ENCODE data around the gene EPHA6.
A peak's percentile ranks its signal among the peaks of the same experiment; 100 is the strongest.

Gene EPHA6

GRCh38 chr3:97706226-97706625 lies 891.8 kb downstream of the EPHA6 start:
- no peak for DNase-seq (ENCODE audit: low spot score)

DNA sequence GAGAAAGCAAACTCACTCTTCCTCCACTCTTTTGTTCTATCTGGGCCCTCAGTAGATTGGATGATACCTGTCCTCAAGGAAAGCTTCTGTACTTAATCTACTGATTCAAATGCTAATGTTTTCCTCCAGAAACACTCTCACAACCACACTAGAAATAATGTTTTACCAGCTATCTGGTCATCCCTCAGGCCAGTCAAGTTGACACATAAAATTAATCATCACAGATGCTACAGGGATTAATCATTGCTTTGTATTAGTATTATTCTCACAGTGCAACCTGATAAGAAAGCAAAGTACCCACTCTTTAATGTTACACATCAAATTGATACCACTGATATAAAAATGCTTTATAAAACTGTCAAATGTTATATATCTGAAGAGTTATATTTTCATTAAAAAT lies 897.3 kb downstream of the EPHA6 start:
- no peak for DNase-seq (ENCODE audit: low spot score)

DNA sequence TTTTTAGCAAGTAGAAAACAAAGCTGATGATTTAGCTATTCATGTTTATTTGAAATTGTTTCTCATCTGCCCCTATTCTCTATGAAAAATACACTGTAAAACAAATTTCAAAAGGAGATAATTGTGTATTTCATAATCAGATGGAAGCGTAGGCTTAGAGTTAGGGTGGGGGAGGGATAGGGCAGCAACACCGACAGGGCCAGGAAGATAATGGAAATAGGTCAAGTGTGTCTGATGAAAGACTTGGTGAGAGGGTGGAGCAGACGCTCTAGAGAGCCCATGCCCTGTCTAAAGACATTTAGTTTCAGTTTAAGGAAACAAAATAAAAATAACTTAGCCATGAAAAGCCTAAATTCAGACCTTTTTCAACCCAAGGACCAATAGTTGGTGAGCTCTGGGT lies 898.5 kb downstream of the EPHA6 start:
- no peak for DNase-seq (ENCODE audit: low spot score)

DNA sequence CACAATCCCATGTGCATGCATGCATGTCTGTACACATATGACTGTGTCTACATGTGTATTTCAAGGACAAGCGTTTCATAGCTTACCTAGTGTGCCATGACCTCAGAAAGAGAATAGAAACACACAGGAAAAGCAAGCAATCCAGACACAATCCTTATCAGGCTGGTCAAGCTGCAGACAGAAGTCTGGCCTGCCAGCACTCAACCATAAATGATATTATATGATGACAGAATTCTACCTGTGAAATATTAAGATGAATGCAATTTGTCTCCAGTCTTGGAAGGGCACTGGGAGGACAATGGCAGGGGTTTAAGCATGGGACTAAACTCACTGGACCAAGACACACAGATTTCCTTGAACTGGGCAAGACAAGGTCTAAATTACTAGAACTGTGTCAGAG lies 899.2 kb downstream of the EPHA6 start:
- no peak for DNase-seq (ENCODE audit: low spot score)

GRCh38 chr3:97719156-97719821 lies 904.9 kb downstream of the EPHA6 start:
- peak; percentile 66 for DNase-seq (ENCODE audit: low spot score)

- DNase-seq (ENCODE audit: low spot score) = no peak
Observed at GRCh38 chr3:97720417-97720816, 906.0 kb downstream of the EPHA6 start.

- DNase-seq (ENCODE audit: low spot score) = no peak
Observed at GRCh38 chr3:97721446-97721845, 907.1 kb downstream of the EPHA6 start.

GRCh38 chr3:97736928-97737327 lies 922.5 kb downstream of the EPHA6 start:
- no peak for DNase-seq (ENCODE audit: low spot score)

- DNase-seq (ENCODE audit: low spot score) = no peak
Observed at GRCh38 chr3:97738761-97739160, 924.4 kb downstream of the EPHA6 start.

DNA sequence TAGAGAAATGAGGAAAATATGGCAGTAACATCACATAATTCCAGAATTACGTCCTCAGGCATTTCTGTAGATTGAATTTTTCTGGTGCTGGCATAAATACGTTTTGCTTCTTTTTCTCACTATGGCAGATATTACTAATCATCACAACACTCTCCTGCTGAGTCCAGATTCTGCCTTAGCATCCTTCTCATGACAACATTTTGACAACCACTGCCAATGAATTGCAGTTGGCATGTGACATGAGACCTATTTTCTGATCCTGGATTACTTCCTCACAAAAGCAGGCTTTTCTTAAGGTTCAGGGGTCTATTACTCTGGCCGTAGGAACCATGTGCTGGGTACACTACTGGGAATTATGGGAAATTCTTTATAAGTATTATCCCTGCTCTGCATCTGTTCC lies 927.6 kb downstream of the EPHA6 start:
- DNase-seq (ENCODE audit: low spot score) = no peak

DNA sequence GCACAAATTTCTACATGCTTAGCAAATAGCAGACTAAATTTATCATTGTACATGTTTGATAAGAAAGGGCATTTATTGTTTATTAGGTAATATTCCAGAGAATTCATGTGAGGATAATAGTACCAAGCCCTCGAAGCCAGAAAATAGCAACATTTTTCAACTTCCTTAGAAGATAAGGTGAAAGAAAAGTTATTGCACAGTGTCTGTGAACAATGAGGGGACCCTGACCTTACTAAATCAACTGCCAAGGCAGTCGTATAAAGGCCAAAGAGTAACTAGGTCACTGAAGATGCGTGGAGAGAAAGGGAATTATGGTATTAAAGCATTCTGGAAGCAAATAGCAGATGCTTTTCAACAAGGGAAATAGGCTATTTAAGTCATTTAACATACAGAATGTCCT lies 929.9 kb downstream of the EPHA6 start:
- no peak for DNase-seq (ENCODE audit: low spot score)

DNA sequence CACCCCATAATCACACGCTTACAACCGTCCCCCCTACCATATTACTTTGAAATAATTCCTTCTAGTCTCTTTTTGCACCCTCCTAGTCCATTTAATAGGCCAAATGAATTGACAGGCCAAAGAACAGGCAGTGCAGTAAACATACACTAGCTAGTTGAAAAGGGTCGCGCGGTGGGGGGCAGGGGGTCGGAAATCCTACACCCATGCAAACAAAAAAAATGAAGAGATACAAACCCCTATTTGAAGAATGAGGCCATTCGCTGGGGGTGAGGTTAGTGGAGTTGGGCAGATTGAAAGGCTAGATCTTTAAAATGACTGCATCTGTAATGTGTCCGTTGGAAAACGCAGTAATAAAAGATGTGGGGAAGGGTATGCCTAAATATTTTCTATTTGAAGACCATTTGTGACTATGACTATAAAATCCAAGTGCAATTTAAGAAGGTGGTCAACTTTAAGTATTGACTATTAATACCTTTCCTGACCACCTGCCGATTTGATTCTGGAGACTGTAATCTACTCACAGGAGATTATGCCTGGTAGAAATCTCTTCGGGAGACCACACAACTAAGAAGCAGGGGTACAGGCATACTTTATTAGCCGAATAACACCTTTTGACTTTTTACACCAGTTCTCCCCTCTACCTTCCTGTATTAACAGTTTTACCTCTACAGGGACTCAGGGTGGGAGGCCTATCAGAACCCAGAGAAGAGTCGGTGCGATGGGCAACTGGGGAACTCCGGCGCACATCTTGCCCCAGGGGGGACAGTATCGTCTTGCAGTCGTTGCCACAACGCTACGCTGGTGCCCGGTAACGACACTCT lies 949.4 kb downstream of the EPHA6 start:
- no peak for DNase-seq (ENCODE audit: low spot score)

GRCh38 chr3:97764407-97765238 lies 950.2 kb downstream of the EPHA6 start, which contains the start of gene ARL6:
Gene ARL6 (plus strand): TSS chr3:97764758. CDS start chr3:97768108, 3,350 bp downstream.
- peak; percentile 78 for DNase-seq (ENCODE audit: low spot score)

DNA sequence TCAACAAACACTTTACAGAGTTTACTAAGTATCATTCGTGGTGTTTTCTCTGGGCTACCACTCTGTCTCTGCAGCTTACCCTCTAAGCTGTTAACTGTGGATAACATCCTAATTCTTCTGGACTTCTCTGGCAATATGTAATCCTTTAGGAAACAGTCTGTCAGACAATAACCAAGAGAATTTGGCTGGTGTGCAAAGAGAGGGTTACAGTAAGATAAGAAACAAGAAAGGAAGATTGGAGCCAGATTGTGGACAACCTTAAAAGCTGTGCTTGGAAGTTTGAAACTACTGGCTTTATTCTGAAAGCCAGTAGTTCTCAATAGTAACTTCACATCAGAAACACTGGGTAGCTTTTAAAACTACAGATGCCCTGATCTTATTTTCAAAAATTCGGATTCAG lies 950.9 kb downstream of the EPHA6 start:
- DNase-seq (ENCODE audit: low spot score) = no peak

DNA sequence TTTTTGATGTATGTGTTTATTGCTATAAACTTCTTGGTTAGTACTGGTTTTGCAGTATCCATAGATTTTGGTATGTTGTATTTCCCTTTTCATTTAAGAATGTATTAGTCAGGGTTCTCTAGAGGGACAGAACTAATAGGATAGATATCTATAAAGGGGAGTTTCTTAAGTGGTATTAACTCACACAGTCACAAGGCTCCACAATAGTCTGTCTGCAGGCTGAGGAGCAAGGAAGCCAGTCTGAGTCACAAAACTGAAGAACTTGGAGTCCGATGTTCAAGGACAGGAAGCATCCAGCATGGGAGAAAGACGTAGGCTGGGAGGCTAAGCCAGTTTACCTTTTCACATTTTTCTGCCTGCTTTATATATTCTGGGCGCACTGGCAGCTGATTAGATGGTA lies 958.5 kb downstream of the EPHA6 start:
- no peak for DNase-seq (ENCODE audit: low spot score)

GRCh38 chr3:97778152-97778551 lies 963.8 kb downstream of the EPHA6 start:
- no peak for DNase-seq (ENCODE audit: low spot score)

DNA sequence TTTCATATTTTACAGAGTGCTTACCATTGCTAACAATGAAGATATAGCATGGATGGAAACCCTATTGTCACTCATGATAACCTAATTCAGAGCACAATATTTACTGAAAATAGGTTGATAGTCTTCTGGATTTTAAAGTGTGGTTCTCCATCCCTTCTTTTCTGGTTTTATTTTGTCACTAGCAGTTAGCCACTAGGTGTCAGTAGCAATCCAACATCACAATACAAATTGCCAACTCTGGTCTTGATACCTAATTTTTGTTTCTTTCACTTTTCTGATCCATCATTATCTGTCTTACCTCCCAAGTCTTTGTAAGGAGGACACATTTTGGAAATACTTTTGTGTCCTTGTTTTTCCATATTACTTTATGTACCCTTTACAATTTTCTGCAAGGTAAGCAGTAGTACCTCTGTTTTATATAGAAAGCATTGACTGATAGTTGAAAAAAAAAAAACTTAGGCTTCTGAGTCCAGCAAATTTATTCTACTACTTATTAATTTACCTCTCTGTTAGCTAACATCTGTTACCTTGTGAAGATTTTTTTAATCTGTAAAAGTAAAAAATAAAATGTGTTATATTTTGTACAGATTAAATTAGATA lies 979.1 kb downstream of the EPHA6 start:
- peak; percentile 53 for DNase-seq (ENCODE audit: low spot score)

DNA sequence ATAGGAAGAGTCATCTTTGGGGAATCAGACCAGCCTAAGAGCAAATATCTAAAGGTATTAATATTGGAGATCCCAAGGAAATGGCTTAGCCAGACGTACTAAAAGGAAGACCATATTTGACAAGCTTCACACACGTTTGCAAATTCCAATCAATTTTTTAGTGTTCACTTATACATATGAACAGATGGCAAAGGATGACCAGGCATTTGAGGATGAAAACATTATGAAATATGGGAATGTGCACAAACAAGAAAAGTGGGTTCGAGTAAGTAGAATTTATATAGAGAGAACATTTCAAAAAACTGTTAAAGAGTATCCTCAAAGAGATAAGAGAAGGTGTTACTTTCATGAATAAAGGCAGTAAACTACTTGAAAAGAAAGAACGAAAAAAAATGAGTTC lies 981.6 kb downstream of the EPHA6 start:
- no peak for DNase-seq (ENCODE audit: low spot score)

Data from LoVo (cell line).